Activated CD8-positive, alpha-beta memory T cell treated with anti-CD3 and anti-CD28 coated beads for 24 hours (primary cell): Measurements from ENCODE around the gene LCT.

Source experiments
- DNase-seq: peaks from one replicate; pipeline ENCODE4 v3.0.0-alpha.2; 2020

The LCT gene

GRCh38 chr2:135836596-135837270, at the start of gene LCT:
Gene LCT (minus strand): TSS chr2:135837184. CDS start chr2:135837169, 15 bp downstream.
- no peak for DNase-seq

DNA sequence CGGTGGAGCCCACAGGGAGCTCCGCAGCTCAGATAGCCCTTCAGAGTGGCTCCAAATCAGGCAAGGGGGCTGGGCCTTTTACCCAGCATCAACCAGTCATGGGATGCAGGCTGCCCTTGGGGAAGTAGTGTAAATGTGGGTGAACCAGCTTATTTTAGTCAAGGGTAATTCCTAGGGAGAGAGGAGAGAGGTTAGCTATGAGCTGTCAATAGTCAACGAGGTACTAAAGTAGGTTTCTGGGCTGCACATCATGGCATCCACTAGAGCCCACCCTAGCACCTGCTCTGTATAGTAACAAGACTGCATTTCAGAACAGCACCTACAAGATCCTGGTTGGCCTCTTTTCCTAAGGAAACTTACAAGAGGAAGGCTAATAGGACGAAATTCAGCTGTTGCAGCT, 48.7 kb upstream of the LCT start:
- DNase-seq, result no peak

- no peak for DNase-seq
Observed at GRCh38 chr2:135882415-135882814, 45.4 kb upstream of the LCT start.

GRCh38 chr2:135876770-135877169, 39.8 kb upstream of the LCT start:
- peak; percentile 62 for DNase-seq

- peak; percentile 98 for DNase-seq
Observed at GRCh38 chr2:135876066-135876711, 39.2 kb upstream of the LCT start, which contains the start of gene MCM6. Gene MCM6 (minus strand): TSS chr2:135876443. CDS start chr2:135876365, 78 bp downstream.

GRCh38 chr2:135875491-135876065, 38.6 kb upstream of the LCT start:
- peak; percentile 90 for DNase-seq

DNA sequence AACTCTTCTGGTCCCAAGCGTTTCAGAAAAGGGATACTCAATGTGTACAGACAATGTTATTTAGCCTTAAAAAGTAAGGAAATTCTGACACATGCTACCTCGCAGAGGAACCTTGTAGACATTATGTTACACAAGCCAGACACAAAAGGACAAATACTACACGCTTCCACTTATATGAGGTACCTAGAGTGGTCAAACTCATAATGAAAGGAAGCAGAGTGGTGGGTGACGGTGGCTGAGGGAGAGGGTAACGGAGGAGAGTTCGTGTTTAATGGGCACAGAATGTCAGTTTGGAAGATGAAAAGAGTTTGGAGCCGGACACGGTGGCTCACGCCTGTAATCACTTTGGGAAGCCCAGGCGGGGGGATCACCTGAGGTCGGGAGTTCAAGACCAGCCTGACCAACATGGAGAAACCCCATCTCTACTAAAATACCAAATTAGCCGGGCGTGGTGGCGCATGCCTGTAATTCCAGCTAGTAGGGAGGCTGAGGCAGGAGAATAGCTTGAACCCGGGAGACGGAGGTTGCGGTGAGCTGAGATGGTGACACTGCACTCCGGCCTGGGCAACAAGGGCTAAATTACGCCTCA, 37.9 kb upstream of the LCT start:
- DNase-seq, result no peak

DNA sequence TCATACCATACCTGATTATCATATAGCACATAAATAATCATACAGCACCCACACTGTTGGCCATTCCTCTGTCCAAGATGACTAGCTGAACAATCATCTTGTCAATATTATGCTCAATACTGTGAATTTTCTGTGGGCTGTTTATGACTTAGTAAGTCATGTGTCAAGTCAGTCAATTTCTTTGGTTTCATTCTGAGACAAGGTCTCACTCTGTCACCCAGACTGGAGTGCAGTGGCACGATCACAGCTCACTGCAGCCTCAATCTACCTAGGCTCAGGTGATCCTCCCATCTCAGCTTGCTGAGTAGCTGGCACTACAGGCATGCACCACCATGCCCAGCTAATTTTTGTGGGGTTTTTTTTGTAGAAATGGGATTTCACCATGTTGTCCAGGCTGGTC, 33.6 kb upstream of the LCT start:
- no peak for DNase-seq

DNA sequence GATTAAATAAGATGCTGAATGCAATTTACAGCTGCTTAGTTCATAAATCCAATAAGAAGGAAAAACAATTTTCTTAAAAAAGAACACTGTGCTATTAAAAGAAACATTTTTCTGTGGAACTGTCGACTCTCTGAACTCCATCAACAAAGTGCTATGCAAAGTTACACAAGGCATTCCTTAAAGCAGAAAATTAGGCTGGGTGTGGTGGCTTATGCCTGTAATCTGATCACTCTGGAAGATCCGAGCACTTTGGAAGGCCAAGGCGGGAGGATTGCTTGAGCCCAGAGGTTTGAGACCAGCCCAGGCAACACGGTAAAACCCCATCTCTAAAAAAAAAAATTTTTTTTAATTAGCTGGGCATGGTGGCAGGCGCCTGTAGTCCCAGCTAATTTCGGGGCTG, 26.2 kb upstream of the LCT start:
- no peak for DNase-seq

- DNase-seq, result no peak
Observed at GRCh38 chr2:135862718-135863117, 25.7 kb upstream of the LCT start.

- no peak for DNase-seq
Observed at GRCh38 chr2:135853401-135853800, 16.4 kb upstream of the LCT start.

DNA sequence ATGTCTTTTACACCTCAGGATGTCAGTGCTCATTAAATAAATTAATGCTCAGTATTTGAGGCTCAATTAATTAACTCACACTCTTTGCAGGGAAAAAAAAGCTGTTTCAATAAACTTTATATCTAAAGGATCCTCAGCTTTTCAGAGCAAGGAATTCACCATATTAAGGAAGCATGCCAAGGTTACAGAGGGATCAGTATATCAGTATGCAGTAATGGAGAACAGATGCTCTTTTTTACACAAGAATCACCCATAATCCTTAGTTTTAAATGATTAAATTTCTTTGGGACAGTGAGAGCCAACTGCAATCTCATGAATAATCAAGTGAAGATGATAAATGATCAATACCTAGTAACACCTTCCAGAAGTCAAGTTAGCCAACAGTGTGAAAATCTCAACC, 14.9 kb upstream of the LCT start:
- no peak for DNase-seq

GRCh38 chr2:135850892-135851668, 14.1 kb upstream of the LCT start:
- DNase-seq, result no peak

DNA sequence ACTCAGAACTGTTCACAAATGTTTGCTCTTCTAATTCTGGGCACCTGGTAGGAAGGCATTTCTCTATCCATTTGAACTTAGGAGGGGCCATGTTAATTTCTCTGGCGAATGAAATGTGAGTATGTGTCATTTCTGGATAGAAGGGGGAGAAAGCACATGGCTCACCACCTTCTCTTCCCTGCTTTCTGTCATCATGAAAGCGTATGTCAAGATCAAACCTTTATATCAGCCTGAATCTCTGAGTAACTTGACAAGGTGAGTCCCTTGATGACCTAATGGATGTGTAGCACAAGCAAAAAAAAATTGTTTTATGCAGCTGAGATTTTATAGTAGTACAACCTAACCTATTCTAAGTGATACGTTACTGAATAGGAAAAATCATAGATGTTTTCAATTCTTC, 12.1 kb upstream of the LCT start:
- no peak for DNase-seq

DNA sequence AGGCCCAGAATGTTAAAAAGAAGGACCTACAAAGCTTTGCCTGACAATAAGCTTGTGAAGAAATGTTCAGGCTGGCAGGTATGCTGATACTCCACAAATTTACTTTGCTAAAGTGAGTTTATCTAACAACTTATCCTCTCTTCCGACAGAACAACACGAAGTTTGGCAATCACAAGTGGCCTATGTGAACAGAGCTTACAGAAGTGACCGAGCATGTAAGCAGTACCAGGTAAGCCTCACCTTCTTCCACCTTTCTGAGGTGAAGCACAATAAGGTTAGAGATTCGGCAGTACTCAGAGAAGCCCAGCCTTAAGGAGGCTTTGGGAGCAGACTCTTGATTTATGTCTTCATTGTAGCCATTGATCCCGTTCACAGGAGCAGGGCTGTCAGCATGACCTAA, 9.0 kb upstream of the LCT start:
- DNase-seq, result no peak

DNA sequence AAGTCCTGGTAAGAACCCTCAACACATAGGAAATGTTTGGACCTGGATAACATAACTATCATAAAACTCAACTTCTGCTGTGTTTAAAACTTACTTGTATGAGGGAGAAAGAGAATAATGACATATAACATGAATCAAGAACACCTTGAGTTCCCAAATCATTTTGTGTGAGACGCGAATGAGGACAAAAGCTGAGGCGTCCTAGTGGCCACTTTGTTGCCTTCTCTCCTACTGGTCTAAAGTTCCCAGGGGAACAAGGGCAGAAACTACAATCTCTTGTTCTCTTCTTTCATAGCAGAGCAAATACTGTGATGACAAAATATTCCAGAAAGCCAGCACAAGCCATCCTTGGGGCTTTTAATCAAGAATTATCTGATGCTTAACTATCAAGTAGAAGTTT, 8.3 kb upstream of the LCT start:
- no peak for DNase-seq

- DNase-seq, result no peak
Observed at GRCh38 chr2:135844301-135844895, 7.4 kb upstream of the LCT start.

- DNase-seq, result no peak
Observed at GRCh38 chr2:135843671-135844070, 6.7 kb upstream of the LCT start.

DNA sequence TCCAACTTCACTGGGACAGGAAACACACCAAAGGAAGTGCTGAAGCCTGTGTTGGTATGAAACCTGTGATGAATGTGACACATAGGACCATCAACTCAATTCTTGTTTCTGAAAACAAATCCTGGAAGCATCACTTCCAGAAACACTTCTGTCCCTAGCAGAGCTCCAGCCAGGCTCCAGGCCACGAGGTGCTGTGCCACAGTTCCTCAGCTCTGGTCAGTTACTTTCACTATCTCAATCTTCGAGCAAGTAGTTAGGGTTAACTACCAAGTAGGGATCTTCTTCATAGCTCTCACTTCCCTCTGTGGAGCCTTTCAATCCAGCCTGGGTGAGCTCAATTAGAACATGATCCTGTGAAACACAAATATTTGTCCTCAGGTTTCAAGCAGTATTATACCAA, 3.6 kb upstream of the LCT start:
- no peak for DNase-seq

DNA sequence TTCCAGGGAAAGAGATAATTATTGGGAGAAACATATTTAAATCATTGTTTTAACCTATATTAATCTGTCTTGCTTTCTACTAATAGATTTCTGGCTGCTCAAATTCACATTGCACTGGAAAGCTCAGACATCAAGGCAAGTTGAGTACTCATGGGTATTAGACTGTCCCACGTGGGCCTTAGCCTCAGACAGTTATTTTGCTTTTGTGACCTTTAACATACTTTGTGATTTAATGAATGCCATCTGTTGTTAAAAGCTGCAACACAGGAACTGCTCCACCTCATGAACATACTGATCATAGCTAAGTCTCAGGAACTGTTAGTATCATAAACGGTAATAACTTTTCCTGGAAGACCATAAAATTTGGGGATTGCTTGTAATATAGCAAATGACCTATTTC, 2.7 kb upstream of the LCT start:
- no peak for DNase-seq

GRCh38 chr2:135838502-135838901, 1.5 kb upstream of the LCT start:
- DNase-seq, result no peak

GRCh38 chr2:135832891-135833290, 4.1 kb downstream of the LCT start:
- DNase-seq, result no peak
